ENCODE data around the gene POU2AF2. TPM values are rescaled to one million over a fixed set of nuclear protein-coding genes. Genes with fewer than 3 reads are reported as not detected.
"Not testable (repeated sequence)": the region's sequence is repeated elsewhere in the genome, so short reads cannot be mapped to it uniquely, and the experiment has no call there.

The POU2AF2 gene
- total RNA-seq: not detected

DNA sequence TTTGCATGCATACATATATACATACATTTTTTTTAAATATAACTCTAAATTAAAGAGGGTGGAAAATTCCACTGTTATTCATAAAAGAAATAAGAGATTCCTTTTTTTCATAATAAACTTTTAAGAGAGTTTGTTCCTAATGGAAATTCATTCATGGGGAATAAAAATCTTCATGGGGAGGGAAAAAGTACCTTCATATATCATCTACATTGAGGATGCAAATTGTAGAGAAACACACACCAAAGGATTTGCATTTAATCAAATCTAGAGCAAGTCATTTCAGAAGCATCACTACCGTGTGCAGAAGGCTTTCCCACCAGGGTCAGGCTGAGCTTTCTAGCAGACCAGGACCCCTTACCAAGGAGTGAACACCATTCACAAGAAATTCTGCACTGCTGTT, at the start of gene POU2AF2:
POU2AF2 (plus strand) TSS at position 301 of the 400 bp plus-strand sequence. CDS start 129 bp downstream, outside the sequence.
- FAIRE-seq: no peak
- DNase-seq (ENCODE audit: low spot score in 2 of 2): no peak

- no peak for DNase-seq (ENCODE audit: low spot score in 2 of 2)
- FAIRE-seq: no peak
These were observed 45.5 kb upstream of the POU2AF2 start for GRCh38 chr11:111200010-111200534.

DNA sequence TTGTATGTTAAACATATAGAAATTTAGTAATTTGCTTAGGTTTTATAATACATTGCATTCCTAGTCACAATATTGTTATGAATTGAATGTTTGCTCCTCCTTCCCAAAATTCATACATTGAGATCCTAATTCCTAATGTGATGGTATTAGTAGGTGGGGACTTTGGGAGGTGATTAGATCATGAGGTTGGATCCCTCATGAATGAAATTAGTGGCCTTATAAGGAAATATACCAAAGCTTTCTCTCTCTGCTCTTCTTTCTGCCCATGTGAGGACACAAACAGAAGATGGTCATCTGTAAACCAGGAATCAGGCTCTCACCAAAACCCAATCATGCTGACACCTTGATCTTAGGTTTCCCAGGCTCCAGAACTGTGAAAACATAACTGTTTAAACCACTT, 41.3 kb upstream of the POU2AF2 start:
- DNase-seq (ENCODE audit: low spot score in 2 of 2) (no peak), FAIRE-seq (no peak)

GRCh38 chr11:111205632-111206385, 39.7 kb upstream of the POU2AF2 start:
- FAIRE-seq: no peak
- DNase-seq (ENCODE audit: low spot score in 2 of 2): no peak

GRCh38 chr11:111206472-111206871, 39.1 kb upstream of the POU2AF2 start:
- FAIRE-seq: no peak
- DNase-seq (ENCODE audit: low spot score in 2 of 2): no peak

DNA sequence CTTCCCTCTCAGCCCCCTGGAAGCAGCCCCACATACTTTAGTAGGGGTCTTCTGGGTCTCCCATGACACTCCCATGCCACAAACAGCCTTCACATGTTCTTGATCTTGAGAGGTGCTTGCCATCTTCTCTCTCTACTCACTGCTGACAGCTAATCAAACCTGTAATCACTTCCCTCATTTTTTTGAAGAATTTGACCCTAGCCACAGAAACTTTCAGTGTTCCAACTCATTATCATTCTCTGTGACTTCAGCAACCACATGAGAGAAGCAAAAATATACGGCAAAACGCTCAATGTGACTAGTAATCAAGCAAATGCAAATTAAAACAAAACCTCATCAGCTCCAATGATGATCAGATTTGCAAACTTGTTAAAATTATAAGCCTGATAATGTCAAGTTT, 38.3 kb upstream of the POU2AF2 start:
- DNase-seq (ENCODE audit: low spot score in 2 of 2) (no peak), FAIRE-seq (no peak)

DNA sequence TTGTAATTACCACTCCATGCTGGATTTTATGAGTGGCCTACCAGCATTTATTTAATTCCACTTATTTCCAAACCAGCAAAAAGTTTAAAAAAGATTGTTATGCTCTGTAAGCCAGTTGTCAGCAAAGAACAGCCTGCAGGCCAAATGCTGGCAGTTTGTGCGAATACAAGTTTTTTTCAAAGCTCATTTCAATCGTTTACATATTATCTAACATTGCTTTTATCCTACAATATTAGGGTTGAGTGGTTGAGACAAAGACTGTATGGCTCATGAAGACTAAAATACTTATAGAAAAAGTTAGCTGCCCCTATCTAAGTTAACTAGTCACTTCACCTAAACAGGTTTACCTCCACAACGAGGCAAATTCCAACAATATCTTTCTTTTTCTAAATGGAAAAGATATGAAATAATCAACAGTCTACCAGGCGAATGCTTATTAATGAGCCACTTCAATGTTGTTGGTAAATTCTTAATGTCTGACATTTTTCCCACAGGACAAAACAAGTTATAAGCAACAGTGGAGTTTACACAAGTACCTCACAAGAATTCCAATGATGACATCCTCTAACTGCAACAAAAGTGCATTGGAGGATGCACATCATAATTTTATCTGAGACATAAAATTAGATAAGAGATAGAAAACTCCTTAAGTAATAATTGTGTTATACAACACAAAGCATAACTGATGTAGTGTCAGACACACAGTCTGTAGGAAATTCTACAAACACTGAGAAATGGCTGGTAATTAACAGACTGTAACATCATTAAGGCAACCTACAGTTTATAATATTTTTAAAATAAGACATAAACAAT, 35.8 kb upstream of the POU2AF2 start:
- no peak for FAIRE-seq
- DNase-seq (ENCODE audit: low spot score in 2 of 2): no peak

DNA sequence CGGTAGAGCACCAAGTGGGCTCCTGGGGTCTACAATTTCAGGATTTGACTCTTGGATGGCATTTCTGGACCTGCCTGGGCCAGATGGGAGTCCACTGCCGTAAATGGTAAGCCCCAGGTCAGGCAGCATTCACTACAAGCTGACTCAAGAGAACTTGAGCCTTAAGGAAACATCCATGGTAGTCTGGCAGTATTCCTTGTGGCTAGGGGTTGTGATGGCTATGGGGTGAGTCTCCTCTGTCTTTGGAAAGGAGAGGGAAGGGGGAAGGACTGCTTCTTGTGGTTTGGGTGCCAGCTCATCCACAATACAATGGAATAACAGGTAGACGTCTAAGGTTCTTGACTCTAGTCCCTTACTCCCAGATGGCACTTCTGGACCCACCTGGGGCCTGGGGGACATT, 32.3 kb upstream of the POU2AF2 start:
- FAIRE-seq (no peak), DNase-seq (ENCODE audit: low spot score in 2 of 2) (no peak)

- DNase-seq (ENCODE audit: low spot score in 2 of 2) (no peak), FAIRE-seq (no peak)
These were observed 24.8 kb upstream of the POU2AF2 start for GRCh38 chr11:111220721-111221120.

DNA sequence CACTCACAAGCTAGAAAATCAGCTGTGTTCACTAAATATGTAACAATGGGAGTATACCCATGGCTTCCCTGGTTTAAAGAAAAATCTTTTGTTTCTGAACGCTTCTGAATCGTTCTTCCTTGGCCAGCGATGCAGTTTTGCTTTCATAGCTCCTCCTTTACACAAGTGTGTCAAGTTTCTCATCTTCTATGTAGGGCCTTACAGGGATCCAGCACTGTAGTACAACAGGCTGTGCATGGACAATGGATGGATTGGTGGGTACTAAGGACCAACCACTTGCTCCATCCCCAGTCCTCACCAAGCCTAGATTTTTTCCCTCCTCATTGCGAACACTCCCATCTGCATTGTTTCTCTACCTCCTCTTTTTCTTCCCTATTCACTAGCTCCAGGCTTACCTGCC, 24.3 kb upstream of the POU2AF2 start:
- DNase-seq (ENCODE audit: low spot score in 2 of 2): no peak
- no peak for FAIRE-seq

- FAIRE-seq: not testable (repeated sequence)
These were observed 23.6 kb upstream of the POU2AF2 start for GRCh38 chr11:111221936-111222335.

DNA sequence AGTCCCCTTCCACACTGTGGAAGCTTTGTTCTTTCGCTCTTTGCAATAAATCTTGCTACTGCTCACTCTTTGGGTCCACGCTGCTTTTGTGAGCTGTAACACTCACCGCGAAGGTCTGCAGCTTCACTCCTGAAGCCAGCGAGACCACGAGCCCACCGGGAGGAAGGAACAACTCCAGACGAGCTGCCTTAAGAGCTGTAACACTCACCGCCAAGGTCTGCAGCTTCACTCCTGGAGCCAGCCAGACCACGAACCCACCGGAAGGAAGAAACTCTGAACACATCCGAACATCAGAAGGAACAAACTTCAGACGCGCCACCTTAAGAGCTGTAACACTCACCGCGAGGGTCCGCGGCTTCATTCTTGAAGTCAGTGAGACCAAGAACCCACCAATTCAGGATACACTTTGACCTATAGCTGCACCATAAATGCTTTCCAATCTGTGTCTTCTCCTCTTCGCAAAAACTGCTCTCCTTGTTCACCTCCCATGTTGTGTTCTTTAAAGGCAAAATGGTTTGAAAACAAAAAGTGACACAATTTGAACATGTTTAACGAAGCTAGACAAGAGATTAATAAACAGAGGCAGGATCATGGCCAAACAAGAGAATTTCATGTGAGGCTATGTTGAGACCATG, 22.6 kb upstream of the POU2AF2 start:
- DNase-seq (ENCODE audit: low spot score in 2 of 2); FAIRE-seq: not testable (repeated sequence)

More at GRCh38 chr11:111221936-111222335, 23.6 kb upstream of the POU2AF2 start:
- DNase-seq (ENCODE audit: low spot score in 2 of 2): not testable (repeated sequence)

GRCh38 chr11:111225881-111226280, 19.6 kb upstream of the POU2AF2 start:
- no peak for DNase-seq (ENCODE audit: low spot score in 2 of 2)

GRCh38 chr11:111229604-111230003, 15.9 kb upstream of the POU2AF2 start:
- no peak for FAIRE-seq
- no peak for DNase-seq (ENCODE audit: low spot score in 2 of 2)

More at GRCh38 chr11:111225881-111226280, 19.6 kb upstream of the POU2AF2 start:
- FAIRE-seq: no peak

DNA sequence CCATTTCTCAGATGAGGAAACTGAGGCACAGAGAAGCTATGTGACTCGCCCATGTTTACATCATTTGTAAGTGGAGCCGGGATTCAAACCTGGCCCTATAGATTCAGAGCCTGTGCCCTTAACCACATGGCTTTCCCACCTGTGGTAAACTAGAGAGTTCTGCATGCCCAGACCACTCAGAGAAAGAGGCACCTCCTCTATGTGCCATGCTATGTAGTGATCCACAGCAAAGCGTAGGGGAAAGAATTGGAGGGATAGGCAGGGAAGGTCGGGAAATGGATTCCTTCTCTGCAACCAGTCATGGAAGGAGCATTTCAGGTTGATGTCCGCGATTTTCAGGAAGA, 15.4 kb upstream of the POU2AF2 start:
- FAIRE-seq (no peak), DNase-seq (ENCODE audit: low spot score in 2 of 2) (no peak)

GRCh38 chr11:111231836-111232235, 13.7 kb upstream of the POU2AF2 start:
- DNase-seq (ENCODE audit: low spot score in 2 of 2): no peak
- no peak for FAIRE-seq

- FAIRE-seq (no peak), DNase-seq (ENCODE audit: low spot score in 2 of 2) (no peak)
These were observed 9.1 kb upstream of the POU2AF2 start for GRCh38 chr11:111236383-111236782.

DNA sequence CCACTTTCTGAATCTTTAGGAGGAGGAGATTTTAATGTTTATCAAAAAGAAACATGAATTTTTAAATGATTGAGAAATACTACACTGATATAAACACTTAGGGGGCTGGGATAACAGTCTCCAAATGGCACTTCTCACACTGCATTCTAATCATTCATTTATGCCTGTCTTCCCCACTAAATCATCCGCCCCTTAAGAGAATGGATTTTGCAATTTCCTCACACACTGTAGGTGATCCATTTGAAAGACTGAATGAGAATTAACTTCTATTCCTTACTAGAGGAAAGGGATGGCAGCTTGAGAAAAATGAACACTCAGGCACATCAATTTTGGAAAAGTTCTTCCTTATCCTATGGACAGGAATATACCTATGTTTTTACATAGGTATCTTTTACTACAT, 7.6 kb upstream of the POU2AF2 start:
- no peak for FAIRE-seq
- DNase-seq (ENCODE audit: low spot score in 2 of 2): no peak

DNA sequence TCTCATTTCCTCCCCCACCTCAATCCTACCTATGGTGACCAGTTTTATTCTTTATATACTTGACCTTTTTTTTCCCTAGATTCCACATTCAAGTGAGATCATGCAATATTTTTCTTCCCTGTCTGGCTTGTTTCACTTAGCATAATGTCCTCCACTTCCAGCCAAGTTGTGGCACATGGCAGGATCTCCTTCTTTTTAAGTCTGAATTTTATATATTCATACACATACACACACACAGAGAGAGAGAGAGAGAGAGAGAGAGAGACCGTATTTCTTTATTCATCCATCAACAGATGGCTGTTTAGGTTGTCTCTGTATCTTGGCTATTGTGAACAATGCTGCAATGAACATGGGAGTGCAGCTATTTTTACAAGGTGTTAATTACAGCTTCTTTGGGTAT, 1.4 kb downstream of the POU2AF2 start:
- no peak for FAIRE-seq
- no peak for DNase-seq (ENCODE audit: low spot score in 2 of 2)

DNA sequence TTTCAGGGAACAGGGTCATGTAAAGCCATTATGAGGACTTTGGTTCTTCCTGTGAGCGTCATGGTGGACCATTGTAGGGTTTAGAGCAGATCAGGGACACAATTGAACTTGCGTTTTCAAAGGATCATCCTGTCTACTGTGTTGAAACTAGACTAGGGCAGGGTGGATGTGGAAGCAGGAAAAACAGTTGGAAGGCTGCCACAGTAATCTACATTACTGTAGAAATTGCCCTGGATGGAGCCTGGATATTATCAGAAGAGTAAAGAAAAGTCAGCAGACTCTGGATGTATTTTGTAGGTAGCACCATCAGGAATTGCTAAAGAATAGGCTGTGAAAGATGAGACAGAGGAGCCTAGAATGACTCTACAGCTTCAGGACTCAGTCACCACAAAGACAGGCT, 5.4 kb downstream of the POU2AF2 start:
- FAIRE-seq (no peak), DNase-seq (ENCODE audit: low spot score in 2 of 2) (no peak)

- DNase-seq (ENCODE audit: low spot score in 2 of 2): no peak
- no peak for FAIRE-seq
These were observed 7.6 kb downstream of the POU2AF2 start for GRCh38 chr11:111253131-111253530.
